HPDE6-E6E7 (cell line): ENCODE data around the gene MRTO4.

Experiments used
- DNase-seq: peaks from one replicate; pipeline ENCODE4 v3.0.0; 2011; ENCODE audit warnings: missing footprints; ENCODE audit errors: extremely low spot score

Gene MRTO4

DNA sequence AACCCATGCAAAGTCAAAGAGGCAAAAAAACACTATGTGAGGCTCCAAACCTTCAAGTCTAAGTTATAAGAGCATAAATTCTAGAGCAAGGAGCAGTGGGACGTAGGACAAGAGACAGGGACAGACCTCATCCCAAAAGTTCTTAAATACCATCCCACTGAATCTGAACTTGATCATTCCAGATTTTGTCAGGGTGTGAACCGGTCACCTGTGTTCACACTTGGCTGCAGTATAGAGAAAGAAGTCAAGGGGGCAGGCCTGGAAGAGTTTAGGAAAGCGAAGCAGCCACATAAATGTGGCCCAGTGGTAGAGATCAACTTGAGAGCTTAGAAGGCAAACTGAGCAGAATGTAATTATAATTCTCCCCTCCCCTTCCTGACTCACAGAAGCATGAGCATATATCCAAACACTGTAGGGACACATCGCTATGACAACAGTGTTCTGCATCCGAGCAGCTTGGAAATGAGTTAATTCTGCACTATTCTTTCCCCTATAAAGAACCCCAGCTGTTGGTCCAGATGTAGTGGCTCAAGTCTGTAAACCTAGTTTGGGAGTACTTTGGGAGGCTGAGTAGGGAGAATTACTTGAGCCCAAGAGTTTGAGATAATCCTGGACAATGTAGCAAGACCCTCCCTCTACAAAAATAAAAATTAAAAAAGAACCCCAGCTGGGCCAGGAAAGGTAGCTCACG is 57.7 kb downstream of the MRTO4 start:
- no peak for DNase-seq
